HCT116 (cell line): ENCODE data around the gene KRT1. TPM values are rescaled to one million over a fixed set of nuclear protein-coding genes. Genes with fewer than 3 reads are reported as not detected.

Experiments used
- ATAC-seq: fragments of 200-7000 bp; cut with Tn5 transposase; 2 replicates; pipeline ENCODE4 v1.9.1; 2020; ENCODE audit warnings: mild to moderate bottlenecking, moderate library complexity
- BruUV-seq: library from RNA; stranded (reverse); fragments of 400-500 nt; replicated peaks from 2 replicates; lab custom pipeline; 2021; lab: Mats Ljungman, UMichigan
- CTCF ChIA-PET: fragments of 300-600 bp; sonication (Branson Sonifier 250); formaldehyde crosslinking; loops from one replicate; lab custom pipeline; 2021; ENCODE audit warnings: antibody characterized with exemption; lab: Charles Lee
- POLR2A ChIA-PET: fragments of 300-600, 350-600 bp; sonication (Branson Sonifier 250); formaldehyde crosslinking; loops from one replicate; lab custom pipeline; 2021; ENCODE audit warnings: antibody characterized with exemption; lab: Charles Lee
- RAD21 ChIA-PET, 2 experiments: fragments of 300-600 bp; sonication (Branson Sonifier 250); formaldehyde crosslinking; loops; one replicate each; lab custom pipeline; 2023; ENCODE audit warnings: low total read pairs in 2 of 2; ENCODE audit not compliant: uncharacterized antibody in 2 of 2, unreplicated experiment in 2 of 2, low non-redundant PET in 1 of 2; lab: Charles Lee
- DNase-seq: peaks from one replicate; pipeline ENCODE4 v3.0.0-alpha.2; 2010; ENCODE audit warnings: low read depth, low spot score
- H2AFZ ChIP-seq: fragments of 200-600 bp; shearing (Covaris generic), sonication (generic); 2 replicates; pipeline ENCODE4 v1.6.1; 2017; ENCODE audit warnings: low read depth, mixed run types, mixed read lengths, antibody characterized with exemption, low read length; ENCODE audit not compliant: poor library complexity, severe bottlenecking
- H3K27ac ChIP-seq: 2 replicates; pipeline ENCODE4 v1.5.1; 2012; ENCODE audit warnings: low read depth, low read length
- H3K27me3 ChIP-seq: fragments of 200-600 bp; sonication (generic); 2 replicates; pipeline ENCODE4 v1.6.1; 2016; ENCODE audit warnings: mixed run types, low read length, mixed read lengths; ENCODE audit not compliant: insufficient read depth
- H3K36me3 ChIP-seq, 2 experiments: fragments of 200-500 bp in 1 of 2; fragments of 200-600 bp in 1 of 2; sonication (Bioruptor generic) in 1 of 2; sonication (generic) in 1 of 2; 2 replicates each; pipeline versions ENCODE4 v1.5.1 to v1.6.1; 2014 to 2016; ENCODE audit warnings: low read length in 2 of 2, inconsistent platforms in 1 of 2, mixed read lengths in 1 of 2, mixed run types in 1 of 2; ENCODE audit not compliant: insufficient read depth in 2 of 2, control insufficient read depth in 1 of 2
- H3K4me1 ChIP-seq, 2 experiments: fragments of 200-600 bp in 1 of 2; sonication (generic) in 1 of 2; 2 replicates each; pipeline versions ENCODE4 v1.5.1 to v1.6.1; 2012 to 2017; ENCODE audit warnings: low read length in 2 of 2, inconsistent platforms in 1 of 2, mild to moderate bottlenecking in 1 of 2, mixed read lengths in 1 of 2, mixed run types in 1 of 2, moderate library complexity in 1 of 2; ENCODE audit not compliant: insufficient read depth in 2 of 2, control insufficient read depth in 1 of 2
- H3K4me2 ChIP-seq: fragments of 200-600 bp; sonication (generic); 2 replicates; pipeline ENCODE4 v1.6.1; 2017; ENCODE audit warnings: mixed run types, low read length, mixed read lengths
- H3K4me3 ChIP-seq, 2 experiments: fragments of 200-600 bp in 1 of 2; sonication (generic) in 1 of 2; replicated peaks in 1 of 2; 2 replicates each; pipeline ENCODE4 v1.5.1; 2011 to 2016; ENCODE audit warnings: low read length in 2 of 2, control low read depth in 1 of 2, low read depth in 1 of 2, mild to moderate bottlenecking in 1 of 2, mixed read lengths in 1 of 2, mixed run types in 1 of 2
- H3K79me2 ChIP-seq: fragments of 200-600 bp; sonication (generic); 2 replicates; pipeline ENCODE4 v1.6.1; 2017; ENCODE audit warnings: mild to moderate bottlenecking, mixed run types, low read length, moderate library complexity, mixed read lengths; ENCODE audit not compliant: insufficient read depth
- H3K9ac ChIP-seq: fragments of 200-600 bp; sonication (generic); 2 replicates; pipeline ENCODE4 v1.6.1; 2016; ENCODE audit warnings: low read length, mixed read lengths
- H3K9me2 ChIP-seq: fragments of 200-600 bp; sonication (generic), shearing (Covaris generic); 2 replicates; pipeline ENCODE4 v1.6.1; 2017; ENCODE audit warnings: mixed run types, mild to moderate bottlenecking, moderate library complexity; ENCODE audit not compliant: insufficient read depth
- H3K9me3 ChIP-seq, 2 experiments: fragments of 200-500 bp in 1 of 2; fragments of 200-600 bp in 1 of 2; sonication (Bioruptor generic) in 1 of 2; sonication (generic) in 1 of 2; 2 replicates each; pipeline ENCODE4 v1.6.1; 2014 to 2017; ENCODE audit warnings: low read length in 2 of 2, mixed read lengths in 2 of 2, inconsistent platforms in 1 of 2, low read depth in 1 of 2, mild to moderate bottlenecking in 1 of 2, mixed run types in 1 of 2, moderate library complexity in 1 of 2; ENCODE audit not compliant: control insufficient read depth in 1 of 2, insufficient read depth in 1 of 2
- H4K20me1 ChIP-seq: fragments of 200-600 bp; sonication (generic), shearing (Covaris generic); 2 replicates; pipeline ENCODE4 v1.6.1; 2017; ENCODE audit warnings: mixed run types, mild to moderate bottlenecking, moderate library complexity; ENCODE audit not compliant: insufficient read depth
- CBX3 ChIP-seq: IDR thresholded peaks from 2 replicates; pipeline ENCODE4 v1.6.1; 2012; ENCODE audit warnings: low read depth
- CEBPB ChIP-seq: IDR thresholded peaks from 2 replicates; pipeline ENCODE4 v1.6.1; 2012; ENCODE audit warnings: low read depth
- EGR1 ChIP-seq: IDR thresholded peaks from 2 replicates; pipeline ENCODE4 v1.6.1; 2012; ENCODE audit warnings: low read depth
- ELF1 ChIP-seq: IDR thresholded peaks from 2 replicates; pipeline ENCODE4 v1.6.1; 2012; ENCODE audit warnings: low read depth, borderline replicate concordance
- EZH2phosphoT487 ChIP-seq: fragments of 200-600 bp; IDR thresholded peaks from 2 replicates; pipeline ENCODE4 v1.6.1; 2018; ENCODE audit warnings: antibody characterized with exemption, borderline replicate concordance
- JUND ChIP-seq: IDR thresholded peaks from 2 replicates; pipeline ENCODE4 v1.6.1; 2012
- RAD21 ChIP-seq: IDR thresholded peaks from 2 replicates; pipeline ENCODE4 v1.6.1; 2012; ENCODE audit warnings: low read depth, mild to moderate bottlenecking
- SP1 ChIP-seq: IDR thresholded peaks from 2 replicates; pipeline ENCODE4 v1.6.1; 2012; ENCODE audit warnings: low read depth
- TCF7L2 ChIP-seq: IDR thresholded peaks from 2 replicates; pipeline ENCODE4 v1.7.0; 2011; ENCODE audit warnings: borderline replicate concordance, inconsistent platforms; ENCODE audit not compliant: insufficient read depth, insufficient read length; ENCODE audit errors: extremely low read depth
- ZNF274 ChIP-seq: fragments of 200-500 bp; sonication (Bioruptor generic); IDR thresholded peaks from 2 replicates; pipeline ENCODE4 v1.6.1; 2014; ENCODE audit warnings: mild to moderate bottlenecking, low read depth, low read length, inconsistent platforms
- intact Hi-C: fragments of 100-400 bp; cut with micrococcal nuclease; formaldehyde crosslinking; loops from 2 replicates; pipeline ENCODE4 v1.10.0; 2022
- total RNA-seq: library from RNA; stranded (reverse); gene quantifications from one replicate; pipeline ENCODE4 v1.2.1, GENCODE V29; 2021; ENCODE audit not compliant: unreplicated experiment
- TF ChIP-seq, protein P1 (sequence below): IDR thresholded peaks from 2 replicates; pipeline ENCODE4 v1.6.1; 2012
- TF ChIP-seq, protein P2 (sequence below), 3 experiments: fragments of 200-600 bp in 1 of 3; sonication (generic) in 1 of 3; IDR thresholded peaks in 2 of 3; conservative IDR thresholded peaks in 1 of 3; 2 replicates each; pipeline ENCODE4 v1.5.1; 2012 to 2017; ENCODE audit warnings: low read depth in 2 of 3, low read length in 2 of 3, antibody characterized with exemption in 1 of 3, borderline replicate concordance in 1 of 3, control low read depth in 1 of 3, mild to moderate bottlenecking in 1 of 3, mixed read lengths in 1 of 3, mixed run types in 1 of 3, moderate library complexity in 1 of 3; ENCODE audit not compliant: insufficient read depth in 1 of 3

KRT1 gene
- total RNA-seq, 1 experiment from 2014 or later = 0.20 TPM

GRCh38 chr12:52630008-52630500, 50.2 kb downstream of the KRT1 start:
- H3K79me2 ChIP-seq = no peaks in the 10 kb centered on the region
- H3K27me3 ChIP-seq = no peaks in the 10 kb centered on the region
- H2AFZ ChIP-seq = no peak overlapping the region
- DNase-seq = no peak
- intact Hi-C loops = no loop called here
- H3K9me3 ChIP-seq = no peaks in the 10 kb centered on the region
- H3K27ac ChIP-seq = no peak overlapping the region
- no peak for TF ChIP-seq EZH2phosphoT487
- no peak for TF ChIP-seq ELF1
- TF ChIP-seq, protein P1, sequence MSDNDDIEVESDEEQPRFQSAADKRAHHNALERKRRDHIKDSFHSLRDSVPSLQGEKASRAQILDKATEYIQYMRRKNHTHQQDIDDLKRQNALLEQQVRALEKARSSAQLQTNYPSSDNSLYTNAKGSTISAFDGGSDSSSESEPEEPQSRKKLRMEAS = no peak
- no peak for TF ChIP-seq RAD21
- TF ChIP-seq JUND = no peak
- TF ChIP-seq EGR1 = no peak
- TF ChIP-seq ZNF274 = no peak
- TF ChIP-seq SP1 = no peak
- TF ChIP-seq, protein P2, sequence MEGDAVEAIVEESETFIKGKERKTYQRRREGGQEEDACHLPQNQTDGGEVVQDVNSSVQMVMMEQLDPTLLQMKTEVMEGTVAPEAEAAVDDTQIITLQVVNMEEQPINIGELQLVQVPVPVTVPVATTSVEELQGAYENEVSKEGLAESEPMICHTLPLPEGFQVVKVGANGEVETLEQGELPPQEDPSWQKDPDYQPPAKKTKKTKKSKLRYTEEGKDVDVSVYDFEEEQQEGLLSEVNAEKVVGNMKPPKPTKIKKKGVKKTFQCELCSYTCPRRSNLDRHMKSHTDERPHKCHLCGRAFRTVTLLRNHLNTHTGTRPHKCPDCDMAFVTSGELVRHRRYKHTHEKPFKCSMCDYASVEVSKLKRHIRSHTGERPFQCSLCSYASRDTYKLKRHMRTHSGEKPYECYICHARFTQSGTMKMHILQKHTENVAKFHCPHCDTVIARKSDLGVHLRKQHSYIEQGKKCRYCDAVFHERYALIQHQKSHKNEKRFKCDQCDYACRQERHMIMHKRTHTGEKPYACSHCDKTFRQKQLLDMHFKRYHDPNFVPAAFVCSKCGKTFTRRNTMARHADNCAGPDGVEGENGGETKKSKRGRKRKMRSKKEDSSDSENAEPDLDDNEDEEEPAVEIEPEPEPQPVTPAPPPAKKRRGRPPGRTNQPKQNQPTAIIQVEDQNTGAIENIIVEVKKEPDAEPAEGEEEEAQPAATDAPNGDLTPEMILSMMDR (IDR thresholded peaks at IDR 0.05 in 2 of 3, conservative IDR thresholded peaks at IDR 0.05 in 1 of 3; ENCODE audit: borderline replicate concordance in 1 of 3, insufficient read depth in 1 of 3, low read depth in 2 of 3, low read length in 2 of 3) = no peak
- no peak for TF ChIP-seq CEBPB
- TF ChIP-seq CBX3 = no peak
- no peak for TF ChIP-seq TCF7L2
- H3K4me2 ChIP-seq = no peak overlapping the region
- ATAC-seq = no peak
- H4K20me1 ChIP-seq = no peaks in the 10 kb centered on the region
- no peaks in the 10 kb centered on the region for H3K36me3 ChIP-seq
- CTCF ChIA-PET = interaction anchor here (0.6 kb wide), 1 partner anchor 238 kb away, joined by 3 read pairs; no protein-coding TSS in a partner anchor
- POLR2A ChIA-PET = no interaction called here
- no peaks in the 10 kb centered on the region for H3K9me2 ChIP-seq
- H3K4me3 ChIP-seq = no peak overlapping the region
- RAD21 ChIA-PET = no interaction called here
- BruUV-seq = no TSS peak
- no peak overlapping the region for H3K9ac ChIP-seq
- no peaks in the 10 kb centered on the region for H3K4me1 ChIP-seq
